NCI-H524 treated with DMSO at 0.1 percent for 48 hours (cell line): ENCODE data around the gene DNAH7.

Experiments used
- DNase-seq: peaks from one replicate; lab custom pipeline; 2025; lab: John Stamatoyannopoulos, UW

Gene DNAH7

GRCh38 chr2:195808189-195808588, 260.4 kb downstream of the DNAH7 start:
- DNase-seq = no peak

DNA sequence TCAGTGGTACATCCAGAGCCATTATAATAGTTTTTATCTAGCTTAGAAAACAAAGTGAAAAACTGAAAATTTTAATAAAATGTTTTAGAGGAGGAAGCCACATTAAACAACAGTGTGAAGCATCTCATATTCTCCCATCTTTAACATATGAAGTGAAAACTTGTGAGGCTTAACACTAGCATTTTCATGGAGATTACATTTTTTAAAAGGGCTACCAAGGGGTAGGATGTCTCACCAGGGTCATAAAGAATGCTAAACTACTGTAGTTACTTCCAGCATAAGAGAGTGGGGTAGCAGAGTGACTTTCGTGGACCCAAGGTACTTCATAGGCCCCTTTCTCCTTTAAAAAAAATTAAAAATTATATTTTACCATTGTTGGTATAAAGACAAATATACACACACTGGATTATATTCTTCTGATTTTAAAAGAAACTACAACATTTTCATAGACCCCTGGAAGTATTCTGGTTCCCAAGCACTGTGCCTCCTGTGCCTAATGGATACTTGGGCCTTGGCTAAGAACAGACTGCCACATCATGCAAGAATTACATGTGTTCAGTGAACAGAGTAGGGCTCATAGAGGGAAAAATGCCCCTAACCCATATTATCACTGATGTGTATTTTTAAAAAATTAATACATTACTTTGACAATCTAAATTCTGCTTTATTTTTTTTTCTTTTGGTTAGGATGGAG, 263.2 kb downstream of the DNAH7 start:
- DNase-seq = no peak

DNA sequence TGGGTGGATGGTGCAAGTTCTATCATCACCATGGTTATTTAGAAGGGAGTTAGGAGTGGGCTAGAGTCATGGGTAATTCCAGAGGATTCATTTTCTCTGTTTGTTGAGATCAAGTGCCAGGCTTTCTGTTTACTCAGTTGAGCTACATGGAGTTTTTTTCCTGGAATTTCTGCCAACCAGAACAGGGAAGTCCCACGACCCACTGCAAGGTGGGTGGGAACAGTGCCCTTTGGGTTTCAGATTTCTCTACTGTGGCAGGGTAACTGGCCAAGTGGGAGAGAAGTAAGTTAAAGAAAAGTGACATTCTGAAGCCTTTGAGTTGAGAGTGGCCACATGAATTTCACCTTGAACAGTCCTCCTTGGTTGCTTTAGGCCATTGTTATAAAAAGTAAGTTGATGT, 272.8 kb downstream of the DNAH7 start:
- DNase-seq = no peak

DNA sequence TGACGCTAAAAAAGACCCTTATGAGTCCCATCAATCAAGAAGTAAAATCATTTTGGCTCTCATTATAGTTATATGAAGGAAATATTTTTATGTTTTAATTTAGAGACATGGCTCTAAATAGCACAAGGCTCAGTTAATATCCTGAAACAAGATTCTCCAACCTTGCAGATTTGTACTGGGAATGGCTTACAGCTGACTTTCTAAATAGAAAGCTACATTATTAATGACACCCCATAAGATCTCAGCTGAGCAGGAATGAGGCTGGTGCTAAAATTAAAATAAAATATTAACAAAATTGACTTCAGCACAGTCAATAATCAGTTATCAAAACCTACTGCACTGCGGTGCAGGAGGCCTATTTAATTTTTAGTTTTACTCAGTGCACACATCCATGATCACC, 274.8 kb downstream of the DNAH7 start:
- DNase-seq = no peak

GRCh38 chr2:195782156-195782555, 286.5 kb downstream of the DNAH7 start:
- DNase-seq = no peak

DNA sequence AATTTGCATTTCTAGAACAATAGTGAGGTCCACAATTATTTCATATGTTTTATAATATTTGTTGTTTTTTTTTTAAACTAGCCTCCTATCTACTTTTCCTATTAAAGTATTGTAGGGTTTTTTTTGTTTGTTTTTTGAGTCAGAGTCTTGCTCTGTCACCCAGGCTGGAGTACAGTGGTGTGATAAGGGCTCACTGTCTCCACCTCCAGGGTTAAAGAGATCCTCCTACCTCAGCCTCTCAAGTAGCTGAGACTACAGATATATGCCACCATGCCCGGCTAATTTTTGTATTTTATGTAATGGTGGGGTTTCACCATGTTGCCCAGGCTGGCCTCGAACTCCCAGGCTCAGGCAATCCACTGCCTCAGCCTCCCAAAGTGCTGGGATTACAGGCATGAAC, 289.1 kb downstream of the DNAH7 start:
- DNase-seq = no peak

DNA sequence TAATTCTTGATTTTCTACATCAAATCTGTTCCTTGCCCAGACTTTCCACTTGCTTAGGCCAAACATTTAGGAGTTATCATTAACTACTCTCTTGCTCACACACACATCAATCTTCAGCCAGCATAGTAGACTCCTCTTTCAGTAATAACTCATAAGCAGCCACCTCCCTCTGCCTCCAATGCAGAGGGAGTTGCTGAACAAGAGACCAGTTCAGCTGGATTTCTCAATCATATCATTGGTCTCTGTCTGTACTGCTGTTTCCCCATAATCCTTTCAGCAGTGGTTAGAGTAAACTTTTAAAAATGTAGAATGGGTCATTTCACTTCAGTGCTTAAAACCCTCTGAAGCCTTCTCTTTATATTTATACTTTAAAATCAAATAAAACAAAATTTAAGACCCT, 298.7 kb downstream of the DNAH7 start:
- DNase-seq = no peak

GRCh38 chr2:195768431-195768830, 300.2 kb downstream of the DNAH7 start:
- no peak for DNase-seq

- no peak for DNase-seq
Observed at GRCh38 chr2:195766691-195767090, 301.9 kb downstream of the DNAH7 start.

DNA sequence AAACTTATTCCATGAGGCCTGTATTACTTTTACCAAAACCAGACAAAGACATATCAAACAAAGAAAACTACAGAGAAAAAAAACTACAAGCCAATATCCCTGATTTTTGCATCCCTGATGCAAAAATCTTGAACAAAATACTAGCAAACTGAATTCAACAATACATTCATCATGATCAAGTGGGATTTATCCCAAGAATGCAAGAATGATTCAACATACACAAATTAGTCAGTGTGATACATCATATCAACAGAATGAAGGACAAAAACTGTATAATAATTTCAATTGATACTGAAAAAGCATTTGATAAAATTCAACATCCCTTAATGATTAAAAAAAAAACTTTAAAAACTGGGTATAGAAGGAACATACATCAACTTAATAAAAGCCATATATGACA, 304.8 kb downstream of the DNAH7 start:
- no peak for DNase-seq

- DNase-seq = no peak
Observed at GRCh38 chr2:195759877-195760276, 308.8 kb downstream of the DNAH7 start.

DNA sequence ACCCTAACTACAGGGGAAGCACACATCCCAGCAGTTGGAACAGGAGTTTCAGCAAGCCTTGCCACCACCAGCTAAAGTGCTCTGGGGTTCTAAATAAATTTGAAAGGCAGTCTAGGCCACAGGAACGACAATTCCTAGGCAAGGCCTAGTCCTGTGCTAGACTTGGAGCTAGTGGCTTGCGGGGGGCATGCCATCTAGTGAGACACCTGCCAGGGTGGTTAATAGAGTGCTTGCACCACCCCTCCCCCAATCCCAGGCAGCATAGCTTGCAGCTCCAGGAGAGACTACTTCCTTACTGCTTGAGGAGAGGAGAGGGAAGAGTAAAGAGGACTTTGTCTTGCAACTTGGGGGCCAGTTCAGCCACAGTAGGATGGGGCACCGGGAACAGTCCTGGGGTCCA, 309.8 kb downstream of the DNAH7 start:
- DNase-seq = no peak

DNA sequence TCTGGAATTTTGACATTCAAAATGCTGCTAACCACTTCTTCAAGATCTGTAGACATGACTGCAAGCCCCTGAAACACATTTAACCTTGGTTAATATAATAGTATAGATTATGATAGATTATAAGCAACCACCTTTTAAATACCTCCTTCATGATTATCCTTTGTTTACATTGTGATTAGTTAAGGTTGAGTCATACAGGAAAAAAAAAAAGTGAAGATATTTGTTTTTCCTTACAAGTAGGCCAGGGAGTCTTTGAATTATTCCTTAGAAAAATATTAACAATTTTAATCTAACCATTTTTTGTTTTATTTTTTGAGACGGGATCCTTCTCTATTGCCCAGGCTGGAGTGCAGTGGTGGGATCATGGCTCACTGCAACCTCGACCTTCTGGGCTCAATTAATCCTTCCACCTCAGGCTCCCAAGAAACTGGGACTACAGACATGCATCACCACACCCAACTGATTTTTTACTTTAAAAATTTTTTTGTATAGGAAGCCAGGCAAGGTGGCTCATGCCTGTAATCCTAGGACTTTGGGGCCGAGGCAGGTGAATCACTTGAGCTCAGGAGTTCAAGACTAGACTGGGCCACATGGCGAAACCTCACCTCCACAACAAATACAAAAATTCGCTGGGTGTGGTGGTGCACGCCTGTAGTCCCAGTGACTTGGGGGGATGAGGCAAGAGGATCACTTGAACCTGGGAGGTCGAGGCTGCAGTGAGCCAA, 312.3 kb downstream of the DNAH7 start:
- DNase-seq = no peak

DNA sequence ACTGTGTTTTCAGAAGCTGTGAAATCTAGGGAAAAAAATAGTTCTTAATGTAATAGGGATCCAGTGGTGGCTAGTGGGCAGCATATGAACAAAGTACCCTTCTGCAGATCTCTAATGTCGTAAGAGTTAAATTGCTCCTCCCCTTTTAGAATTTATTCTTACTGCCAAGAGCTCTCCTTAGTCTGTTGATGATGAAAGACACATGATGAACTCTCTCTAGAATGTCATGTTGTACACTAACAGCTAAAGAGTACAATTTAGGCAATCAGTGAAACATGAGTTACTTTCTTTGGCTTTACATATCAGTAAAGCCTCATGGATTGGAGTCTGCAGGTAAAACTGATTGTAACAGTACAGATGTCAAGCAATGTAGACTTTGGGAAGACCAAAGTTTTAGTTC, 327.4 kb downstream of the DNAH7 start:
- no peak for DNase-seq

- no peak for DNase-seq
Observed at GRCh38 chr2:195737511-195738325, 330.9 kb downstream of the DNAH7 start.

DNA sequence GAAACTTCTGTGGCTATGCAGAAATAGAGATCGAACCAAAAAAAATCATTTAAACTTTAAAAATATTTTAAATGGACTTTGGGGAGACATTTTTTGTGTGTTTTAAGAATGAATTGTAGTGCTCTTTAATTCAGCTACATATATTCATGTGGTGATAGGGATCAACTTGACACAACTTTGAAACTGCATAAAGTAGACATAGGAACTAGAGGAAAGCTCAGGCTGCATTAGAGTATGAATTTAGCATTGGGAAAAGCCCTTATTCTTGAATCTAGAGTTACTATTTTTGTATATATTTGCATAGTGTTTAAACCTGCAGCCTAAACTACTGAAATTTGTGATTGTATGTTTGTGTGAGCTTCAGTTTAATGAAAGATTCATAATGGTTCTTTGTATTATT, 333.3 kb downstream of the DNAH7 start:
- DNase-seq = no peak

- DNase-seq = no peak
Observed at GRCh38 chr2:195734931-195735330, 333.7 kb downstream of the DNAH7 start.

DNA sequence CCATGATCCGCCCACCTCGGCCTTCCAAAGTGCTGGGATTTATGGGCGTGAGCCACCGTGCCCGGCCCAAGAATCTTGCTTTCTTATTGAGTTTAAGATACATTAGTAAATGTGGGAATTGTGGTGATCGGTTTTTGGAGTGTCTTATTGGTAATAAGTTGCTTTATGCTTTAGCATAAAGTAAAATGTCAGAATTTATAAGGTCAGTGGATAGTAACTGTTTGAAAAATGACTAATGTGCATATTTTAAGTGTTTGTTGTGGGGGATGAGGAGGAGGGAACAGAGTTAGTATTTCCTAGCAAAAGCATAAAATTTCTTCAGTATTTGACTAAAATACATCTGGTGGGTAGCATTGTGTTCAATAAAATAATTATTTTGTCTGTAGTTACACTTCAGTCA, 334.2 kb downstream of the DNAH7 start:
- DNase-seq = no peak

- no peak for DNase-seq
Observed at GRCh38 chr2:195733831-195734230, 334.8 kb downstream of the DNAH7 start.

DNA sequence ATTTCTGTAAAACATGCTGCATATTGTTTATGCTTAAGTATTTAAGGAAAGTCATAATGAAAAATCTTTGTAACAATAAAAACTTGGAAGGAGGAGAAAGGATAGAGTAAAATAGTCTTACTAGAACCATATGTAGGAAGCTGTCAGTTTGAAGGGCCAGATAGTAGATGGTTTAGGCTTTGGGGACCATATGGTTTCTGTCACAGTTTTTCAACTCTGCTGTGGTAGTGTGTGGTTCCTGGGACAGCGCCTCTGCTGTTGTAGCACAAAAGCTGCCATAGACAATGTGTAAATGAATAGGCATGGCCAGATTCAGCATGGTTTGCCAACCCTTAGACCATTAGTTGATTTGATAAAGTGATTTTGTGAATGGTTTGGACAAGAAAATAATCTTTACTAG, 336.1 kb downstream of the DNAH7 start:
- DNase-seq = no peak

- DNase-seq = no peak
Observed at GRCh38 chr2:195730912-195731311, 337.7 kb downstream of the DNAH7 start.

- DNase-seq = no peak
Observed at GRCh38 chr2:195727106-195727505, 341.5 kb downstream of the DNAH7 start.

DNA sequence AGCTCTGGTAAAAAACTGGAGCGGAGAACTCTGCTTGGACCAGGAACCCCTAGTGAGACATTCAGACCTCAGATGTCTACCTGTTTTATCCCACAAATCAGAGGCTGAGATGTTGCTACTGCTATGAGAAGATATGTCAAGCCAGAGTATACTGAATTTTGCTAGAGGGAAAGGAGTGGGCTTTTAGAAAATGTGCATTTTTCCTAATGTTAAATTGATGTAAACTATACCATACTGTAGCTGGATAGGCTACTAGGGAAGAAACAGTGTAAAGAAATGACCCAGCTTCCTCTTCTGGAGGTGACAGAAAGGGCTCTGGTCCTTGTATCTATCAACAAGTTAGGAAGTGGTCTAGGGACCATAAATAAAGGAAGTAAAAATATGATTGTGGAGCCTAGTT, 346.6 kb downstream of the DNAH7 start:
- no peak for DNase-seq
